Stimulated activated CD8-positive, alpha-beta memory T cell treated with anti-CD3 and anti-CD28 coated beads, Interleukin-7, amount 100 ng/mL, for 1 hour (primary cell): Measurements from ENCODE around the gene RARG.

ENCODE experiments used
- DNase-seq, 2 donors: peaks; one replicate each; pipeline ENCODE4 v3.0.0-alpha.2; 2020; ENCODE audit warnings: low read depth in 2 of 2

Gene RARG

GRCh38 chr12:53231921-53232645 is at the start of gene RARG:
TSS of gene RARG (minus strand) at chr12:53232209. CDS start at chr12:53227545, 4,664 bp downstream.
- peak in 1 of 2 donors; percentile 22 for DNase-seq

- no peak for DNase-seq
Measured at GRCh38 chr12:53279888-53280498, 48.0 kb upstream of the RARG start.

- DNase-seq: no peak
Measured at GRCh38 chr12:53279283-53279869, 47.4 kb upstream of the RARG start.

- DNase-seq: no peak
Measured at GRCh38 chr12:53277981-53278380, 46.0 kb upstream of the RARG start.

- no peak for DNase-seq
Measured at GRCh38 chr12:53276511-53276910, 44.5 kb upstream of the RARG start.

GRCh38 chr12:53274445-53274844 is 42.4 kb upstream of the RARG start:
- DNase-seq: no peak

- no peak for DNase-seq
Measured at GRCh38 chr12:53268630-53269562, 36.9 kb upstream of the RARG start.

- DNase-seq: peak; percentile 61 to 65
Measured at GRCh38 chr12:53267999-53268629, 36.1 kb upstream of the RARG start, which contains the start of gene ESPL1. TSS of gene ESPL1 (plus strand) at chr12:53268299. CDS start at chr12:53268767, 468 bp downstream.

- DNase-seq: no peak
Measured at GRCh38 chr12:53267306-53267998, 35.4 kb upstream of the RARG start.

- DNase-seq: no peak
Measured at GRCh38 chr12:53265783-53266182, 33.8 kb upstream of the RARG start.

GRCh38 chr12:53259891-53260290 is 27.9 kb upstream of the RARG start:
- DNase-seq: no peak

GRCh38 chr12:53258541-53259539 is 26.8 kb upstream of the RARG start:
- DNase-seq: no peak

GRCh38 chr12:53255996-53256395 is 24.0 kb upstream of the RARG start:
- no peak for DNase-seq

GRCh38 chr12:53254816-53255545 is 23.0 kb upstream of the RARG start:
- no peak for DNase-seq

GRCh38 chr12:53253298-53253697 is 21.3 kb upstream of the RARG start:
- DNase-seq: no peak

GRCh38 chr12:53252349-53252916 is 20.4 kb upstream of the RARG start:
- DNase-seq: no peak

- peak; percentile 32 to 44 for DNase-seq
Measured at GRCh38 chr12:53251477-53252348, 19.7 kb upstream of the RARG start.
